ENCODE data around the gene RALGDS. TPM values are rescaled to one million over a fixed set of nuclear protein-coding genes. Genes with fewer than 3 reads are reported as not detected.

RALGDS gene
- total RNA-seq, 5 donors from 2014 or later (not counting 1 experiment from before 2014, with no cell fraction given): 81.0 to 161 (median 137) TPM

DNA sequence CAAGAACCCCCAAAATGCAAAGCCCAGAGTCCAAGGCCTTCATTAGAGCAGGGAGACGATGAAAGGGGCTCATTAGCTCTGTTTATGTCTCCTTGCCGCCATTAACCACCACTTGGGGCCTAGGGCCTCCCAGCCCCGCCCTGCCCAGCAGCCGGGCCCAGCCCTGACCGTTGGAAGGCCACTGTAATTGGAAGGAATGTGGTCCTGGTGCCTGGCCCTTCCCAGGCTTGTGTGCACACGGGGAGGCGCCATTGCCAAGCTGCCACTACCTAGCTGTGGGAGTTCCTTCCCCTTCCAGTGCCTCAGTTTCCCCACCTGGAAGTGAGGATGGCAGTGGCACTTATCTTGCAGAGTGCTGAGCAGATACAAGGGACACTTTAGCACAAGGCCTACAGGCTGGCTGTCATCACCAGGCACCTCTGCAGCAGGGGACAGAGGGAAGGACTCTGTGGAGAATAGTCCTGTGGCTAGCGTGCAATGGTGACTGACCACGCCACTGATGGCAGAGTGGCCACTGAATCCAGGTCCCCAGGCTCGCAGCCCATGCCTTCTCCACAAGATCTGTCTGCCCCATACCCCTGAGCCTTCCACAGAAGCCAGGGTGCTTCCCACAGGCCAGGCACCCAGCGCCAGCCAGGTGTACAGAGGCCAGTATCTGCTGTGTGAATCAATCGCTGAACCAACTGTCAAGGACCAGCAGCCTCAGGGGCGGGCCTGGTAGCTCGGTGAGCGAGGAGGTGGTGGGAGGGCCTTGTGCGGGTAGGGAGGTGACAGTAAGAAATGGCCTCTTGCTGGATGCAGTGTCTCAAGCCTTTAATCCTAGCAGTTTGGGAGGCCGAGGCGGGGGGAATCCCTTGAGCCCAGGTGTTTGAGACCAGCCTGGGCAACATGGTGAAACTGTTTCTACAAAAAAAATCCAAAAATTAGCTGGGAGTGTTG, 21.9 kb upstream of the RALGDS start:
- DNase-seq: peak in 5 of 35 experiments; percentile 32 to 60 (median 45)
- Mint-ChIP-seq H3K36me3 (no peaks in the 10 kb centered on the region), H3K27ac (peak overlapping the region; percentile 85 to 89), H3K27me3 (no peaks in the 10 kb centered on the region), H3K9me3 (no peaks in the 10 kb centered on the region), H3K4me1 (peaks cover 56 to 88% (median 72%) of the 10 kb centered on the region in 3 donors), H3K4me3 (peak overlapping the region in 2 of 3 donors; percentile 50 to 58)
- no peak for ATAC-seq (replicated peaks in 1 of 4)
- H3K9me3 ChIP-seq: no peaks in the 10 kb centered on the region
- 54% methylated on average over 10 of the region's 18 CpGs for WGBS (ENCODE audit: insufficient coverage)
- H3K4me3 ChIP-seq (ENCODE audit: control insufficient read depth in 1 of 2, extremely low read depth in 1 of 2, low read length in 1 of 2): no peak overlapping the region
- peak overlapping the region; percentile 100 for H3K27ac ChIP-seq (ENCODE audit: low read length)
- ChIA-PET CTCF (interaction anchor here (0.5 to 3.0 kb wide), 6 partner anchors 10 to 121 kb away, joined by 4 to 45 read pairs (median 10); partner anchors contain the start of gene RALGDS (in 1 of the 2)), POLR2A (interaction anchor here (2.0 to 2.6 kb wide), 2 partner anchors 10 kb away, joined by 16 to 17 read pairs; no protein-coding TSS in a partner anchor)
- peaks cover 2 to 4% of the 10 kb centered on the region in 2 donors for H3K36me3 ChIP-seq (ENCODE audit: control insufficient read depth in 2 of 2, extremely low read depth in 1 of 2, insufficient read depth in 1 of 2, low read length in 1 of 2)
- peaks cover 18 to 93% of the 10 kb centered on the region in 2 experiments for H3K4me1 ChIP-seq (ENCODE audit: control insufficient read depth in 1 of 2, extremely low read depth in 1 of 2, insufficient read depth in 2 of 2, low read length in 2 of 2)
- no peaks in the 10 kb centered on the region for H3K27me3 ChIP-seq (replicated peaks in 1 of 2; ENCODE audit: control insufficient read depth in 2 of 2, extremely low read depth in 1 of 2, insufficient read depth in 2 of 2, low read length in 1 of 2)

DNA sequence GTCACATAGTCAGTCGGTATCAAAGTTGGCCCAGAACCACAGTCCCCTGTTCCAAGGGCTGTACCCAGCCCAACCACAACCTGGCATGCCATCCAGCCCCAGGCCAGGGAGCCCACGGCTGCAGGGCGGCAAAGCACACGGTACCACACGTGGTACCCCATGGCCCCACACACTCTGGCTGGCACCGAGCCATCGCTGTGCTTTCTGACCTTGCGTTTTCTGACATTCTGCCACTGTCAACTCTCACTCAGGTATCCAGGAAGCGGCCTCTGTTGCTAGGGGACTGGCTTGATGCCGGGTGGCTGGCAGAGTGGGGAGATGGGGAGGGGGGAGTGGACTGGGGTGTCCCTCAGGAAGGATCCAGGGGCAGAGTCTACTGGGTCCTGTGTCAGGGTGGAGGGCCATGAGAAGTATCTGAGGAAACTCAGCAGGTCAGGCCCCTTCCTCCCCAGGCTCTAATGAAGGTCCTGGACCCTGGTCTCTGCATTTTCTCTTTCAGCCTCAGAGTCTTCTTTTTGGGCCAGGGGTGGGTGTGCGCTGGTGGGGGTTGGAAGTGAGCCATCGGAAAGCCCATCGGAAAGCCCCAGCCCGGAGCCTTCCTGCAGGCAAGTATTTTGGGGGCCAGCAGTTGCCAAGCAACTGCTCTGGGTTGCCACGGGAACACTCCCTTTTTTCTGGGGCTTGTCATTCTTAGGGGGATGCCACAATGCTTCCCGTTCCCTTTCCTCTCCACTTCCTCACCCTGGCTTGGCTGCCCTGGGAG, 21.0 kb upstream of the RALGDS start:
- ATAC-seq (replicated peaks in 1 of 4) (peak; percentile 21 to 51 (median 44)), DNase-seq (peak in 34 of 35 experiments; percentile 66 to 95 (median 82))
- Mint-ChIP-seq H3K27me3 (no peaks in the 10 kb centered on the region), H3K36me3 (no peaks in the 10 kb centered on the region), H3K9me3 (no peaks in the 10 kb centered on the region), H3K4me1 (peaks cover 52 to 87% (median 69%) of the 10 kb centered on the region in 3 donors), H3K27ac (peak overlapping the region; percentile 85 to 89), H3K4me3 (peak overlapping the region in 2 of 3 donors; percentile 50 to 58)
- Histone ChIP-seq H3K9me3 (no peaks in the 10 kb centered on the region), H3K4me1 (ENCODE audit: control insufficient read depth in 1 of 2, extremely low read depth in 1 of 2, insufficient read depth in 2 of 2, low read length in 2 of 2) (peaks cover 14 to 93% of the 10 kb centered on the region in 2 experiments), H3K27ac (ENCODE audit: low read length) (peak overlapping the region; percentile 100), H3K27me3 (replicated peaks in 1 of 2; ENCODE audit: control insufficient read depth in 2 of 2, extremely low read depth in 1 of 2, insufficient read depth in 2 of 2, low read length in 1 of 2) (no peaks in the 10 kb centered on the region), H3K4me3 (ENCODE audit: control insufficient read depth in 1 of 2, extremely low read depth in 1 of 2, low read length in 1 of 2) (peak overlapping the region in 1 of 2 donors; percentile 8), H3K36me3 (ENCODE audit: control insufficient read depth in 2 of 2, extremely low read depth in 1 of 2, insufficient read depth in 1 of 2, low read length in 1 of 2) (peaks cover 2 to 4% of the 10 kb centered on the region in 2 donors)
- ChIA-PET CTCF (interaction anchor here in 1 of 2 donors (3.0 kb wide), 1 partner anchor 9 kb away, joined by 45 read pairs; no protein-coding TSS in a partner anchor), POLR2A (interaction anchor here in 1 of 2 donors (2.6 kb wide), 1 partner anchor 9 kb away, joined by 17 read pairs; no protein-coding TSS in a partner anchor)
- WGBS (ENCODE audit: insufficient coverage): 13% methylated on average over 9 of the region's 16 CpGs

DNA sequence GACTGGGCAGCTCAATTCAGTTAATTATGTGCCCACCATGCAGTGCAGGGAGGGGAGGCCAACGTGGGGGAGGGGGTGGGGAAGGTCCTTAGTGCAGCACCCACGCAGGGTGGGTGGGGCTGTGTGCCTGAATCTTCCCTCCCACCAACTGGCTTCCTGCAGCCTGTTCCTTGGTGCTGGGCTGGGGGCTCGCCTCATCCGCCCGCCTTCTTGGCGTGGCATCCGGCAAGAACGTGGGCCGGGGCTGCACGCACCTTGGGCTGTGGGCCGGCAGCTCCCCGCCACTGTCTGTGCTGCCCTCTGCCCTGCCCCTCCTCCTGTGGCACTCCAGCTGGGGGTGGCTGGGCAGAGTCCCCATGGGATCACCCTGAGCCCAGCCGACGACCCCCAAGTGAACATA, 19.6 kb upstream of the RALGDS start:
- ChIA-PET POLR2A (no interaction called here), CTCF (no interaction called here)
- H3K4me3 Mint-ChIP-seq: peak overlapping the region in 1 of 3 donors; percentile 58
- DNase-seq (no peak), ATAC-seq (replicated peaks in 1 of 4) (no peak)
- Histone ChIP-seq H3K9me3 (no peaks in the 10 kb centered on the region), H3K4me3 (ENCODE audit: control insufficient read depth in 1 of 2, extremely low read depth in 1 of 2, low read length in 1 of 2) (no peak overlapping the region), H3K27ac (ENCODE audit: low read length) (peak overlapping the region; percentile 100), H3K4me1 (ENCODE audit: control insufficient read depth in 1 of 2, extremely low read depth in 1 of 2, insufficient read depth in 2 of 2, low read length in 2 of 2) (peaks cover 14 to 97% of the 10 kb centered on the region in 2 experiments), H3K36me3 (ENCODE audit: control insufficient read depth in 2 of 2, extremely low read depth in 1 of 2, insufficient read depth in 1 of 2, low read length in 1 of 2) (peaks cover 0 to 6% of the 10 kb centered on the region in 2 donors), H3K27me3 (replicated peaks in 1 of 2; ENCODE audit: control insufficient read depth in 2 of 2, extremely low read depth in 1 of 2, insufficient read depth in 2 of 2, low read length in 1 of 2) (no peaks in the 10 kb centered on the region)
- no peaks in the 10 kb centered on the region for H3K27me3 Mint-ChIP-seq
- H3K36me3 Mint-ChIP-seq: peaks cover 4% of the 10 kb centered on the region
- peaks cover 52 to 82% (median 63%) of the 10 kb centered on the region in 3 donors for H3K4me1 Mint-ChIP-seq
- WGBS (ENCODE audit: insufficient coverage): 84% methylated on average over 10 of the region's 14 CpGs
- H3K9me3 Mint-ChIP-seq: no peaks in the 10 kb centered on the region
- H3K27ac Mint-ChIP-seq: peak overlapping the region in 1 of 2 donors; percentile 89

DNA sequence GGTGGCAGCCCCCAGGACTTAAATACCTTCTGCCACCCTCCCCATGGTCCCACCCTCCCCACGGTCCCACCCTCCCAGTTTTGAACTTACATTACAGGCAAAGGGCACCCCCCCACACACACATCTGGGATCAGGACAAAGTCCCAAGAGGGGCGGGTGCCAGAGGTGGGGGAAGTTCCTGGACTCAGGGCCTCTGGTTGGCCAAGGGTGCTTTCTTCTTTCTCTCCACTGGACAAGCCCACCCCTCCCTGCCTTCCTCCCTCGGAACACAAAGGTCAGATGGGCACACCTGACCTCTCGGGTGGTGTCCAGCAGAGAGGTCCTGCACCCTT, 19.1 kb upstream of the RALGDS start:
- ChIA-PET CTCF (no interaction called here), POLR2A (interaction anchor here in 1 of 2 donors (0.6 kb wide), 1 partner anchor 537 kb away, joined by 6 read pairs; no protein-coding TSS in a partner anchor)
- peak overlapping the region in 1 of 2 donors; percentile 16 for H3K27ac Mint-ChIP-seq

DNA sequence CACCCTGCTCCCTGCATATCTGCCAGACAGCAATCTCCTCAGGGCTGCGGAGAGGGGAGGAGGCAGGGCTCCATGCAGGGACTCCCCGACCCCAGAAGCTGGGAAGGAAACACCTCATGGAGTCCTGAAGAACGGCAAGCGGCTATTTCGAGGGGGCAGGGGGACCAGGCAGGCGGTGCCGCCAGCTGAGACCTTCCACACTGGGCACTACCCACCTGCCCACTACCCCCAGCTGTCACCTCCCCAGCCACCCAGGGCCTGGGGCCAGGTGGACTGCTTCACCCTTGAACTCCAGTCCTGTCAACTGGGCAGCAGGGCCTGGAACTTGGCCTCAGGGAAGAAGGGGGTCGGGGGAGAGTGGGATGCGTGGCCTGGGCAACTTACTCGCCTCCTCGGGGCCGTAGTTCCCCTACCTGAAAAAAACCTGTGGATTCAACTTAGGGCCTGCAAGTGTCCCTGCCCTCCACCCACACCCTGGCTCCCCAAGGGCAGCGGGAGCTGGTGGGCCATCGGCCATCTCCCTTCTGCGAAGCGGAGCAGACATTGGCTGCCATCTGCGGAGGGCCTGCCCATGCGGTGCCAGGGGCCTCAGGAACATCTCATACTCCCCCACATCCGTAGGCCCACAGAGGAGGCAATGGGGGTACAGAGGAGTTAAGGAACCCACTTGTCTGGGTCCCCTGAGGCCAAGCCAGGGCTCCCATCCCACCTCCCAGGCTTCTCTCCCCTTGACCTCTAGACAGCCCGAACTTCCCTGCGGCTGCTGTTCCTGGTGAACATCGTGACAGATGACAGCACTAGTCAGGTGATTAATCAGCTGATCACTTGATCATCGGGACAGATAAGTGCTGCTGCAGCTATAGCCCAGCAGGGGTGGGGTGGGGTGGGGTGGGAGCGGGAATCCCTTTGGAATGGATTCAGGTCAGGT, 18.5 kb upstream of the RALGDS start:
- no peaks in the 10 kb centered on the region for H3K27me3 Mint-ChIP-seq
- peak overlapping the region; percentile 69 to 76 for H3K27ac Mint-ChIP-seq
- no peaks in the 10 kb centered on the region for H3K9me3 Mint-ChIP-seq
- Histone ChIP-seq H3K4me1 (ENCODE audit: control insufficient read depth in 1 of 2, extremely low read depth in 1 of 2, insufficient read depth in 2 of 2, low read length in 2 of 2) (peaks cover 18 to 97% of the 10 kb centered on the region in 2 experiments), H3K4me3 (ENCODE audit: control insufficient read depth in 1 of 2, extremely low read depth in 1 of 2, low read length in 1 of 2) (no peak overlapping the region), H3K9me3 (no peaks in the 10 kb centered on the region), H3K27me3 (replicated peaks in 1 of 2; ENCODE audit: control insufficient read depth in 2 of 2, extremely low read depth in 1 of 2, insufficient read depth in 2 of 2, low read length in 1 of 2) (no peaks in the 10 kb centered on the region), H3K27ac (ENCODE audit: low read length) (no peak overlapping the region), H3K36me3 (ENCODE audit: control insufficient read depth in 2 of 2, extremely low read depth in 1 of 2, insufficient read depth in 1 of 2, low read length in 1 of 2) (peaks cover 0 to 6% of the 10 kb centered on the region in 2 donors)
- H3K4me1 Mint-ChIP-seq: peaks cover 51 to 82% (median 65%) of the 10 kb centered on the region in 3 donors
- no peak for ATAC-seq (replicated peaks in 1 of 4)
- ChIA-PET CTCF (no interaction called here), POLR2A (interaction anchor here in 1 of 2 donors (0.6 kb wide), 1 partner anchor 537 kb away, joined by 6 read pairs; no protein-coding TSS in a partner anchor)
- no peak overlapping the region for H3K4me3 Mint-ChIP-seq
- H3K36me3 Mint-ChIP-seq: peaks cover 4% of the 10 kb centered on the region
- DNase-seq: no peak
- WGBS (ENCODE audit: insufficient coverage): 96% methylated on average over 9 of the region's 24 CpGs

More for the DNA sequence above, 19.1 kb upstream of the RALGDS start:
- peaks cover 0 to 6% of the 10 kb centered on the region in 2 donors for H3K36me3 ChIP-seq (ENCODE audit: control insufficient read depth in 2 of 2, extremely low read depth in 1 of 2, insufficient read depth in 1 of 2, low read length in 1 of 2)
- Mint-ChIP-seq H3K36me3 (peaks cover 4% of the 10 kb centered on the region), H3K4me1 (peaks cover 51 to 82% (median 65%) of the 10 kb centered on the region in 3 donors), H3K4me3 (no peak overlapping the region), H3K27me3 (no peaks in the 10 kb centered on the region), H3K9me3 (no peaks in the 10 kb centered on the region)
- H3K9me3 ChIP-seq: no peaks in the 10 kb centered on the region
- no peak for ATAC-seq (replicated peaks in 1 of 4)
- H3K27me3 ChIP-seq (replicated peaks in 1 of 2; ENCODE audit: control insufficient read depth in 2 of 2, extremely low read depth in 1 of 2, insufficient read depth in 2 of 2, low read length in 1 of 2): no peaks in the 10 kb centered on the region
- H3K4me1 ChIP-seq (ENCODE audit: control insufficient read depth in 1 of 2, extremely low read depth in 1 of 2, insufficient read depth in 2 of 2, low read length in 2 of 2): peaks cover 16 to 97% of the 10 kb centered on the region in 2 experiments
- peak overlapping the region; percentile 25 for H3K27ac ChIP-seq (ENCODE audit: low read length)
- DNase-seq: no peak
- WGBS (ENCODE audit: insufficient coverage): 100% methylated on average over 1 of the region's 4 CpGs
- H3K4me3 ChIP-seq (ENCODE audit: control insufficient read depth in 1 of 2, extremely low read depth in 1 of 2, low read length in 1 of 2): no peak overlapping the region
